H1 (cell line): ENCODE data around the gene FAM174B. TPM values are rescaled to one million over a fixed set of nuclear protein-coding genes. Genes with fewer than 3 reads are reported as not detected.

ENCODE experiments used
- CBX8 ChIP-seq: fragments of 300-800, 300-1000 bp; sonication (generic); IDR thresholded peaks from 2 replicates; pipeline ENCODE4 v1.7.1; 2016; ENCODE audit warnings: low read depth, low read length, borderline replicate concordance
- CHD1 ChIP-seq: IDR thresholded peaks from 2 replicates; pipeline ENCODE4 v1.6.1; 2012; ENCODE audit warnings: low read depth, low read length, improper control_type of control experiment
- JUND ChIP-seq: IDR thresholded peaks from 2 replicates; pipeline ENCODE4 v1.6.1; 2011; ENCODE audit warnings: mild to moderate bottlenecking, improper control_type of control experiment, low read length
- MAFK ChIP-seq: IDR thresholded peaks from 2 replicates; pipeline ENCODE4 v1.6.1; 2012; ENCODE audit warnings: low read depth, mild to moderate bottlenecking, improper control_type of control experiment, low read length
- NANOG ChIP-seq: IDR thresholded peaks from 2 replicates; pipeline ENCODE4 v1.6.1; 2011; ENCODE audit warnings: low read length, low read depth, mild to moderate bottlenecking, inconsistent platforms; ENCODE audit not compliant: insufficient read depth, poor library complexity, severe bottlenecking
- SUZ12 ChIP-seq: fragments of 200-600 bp; sonication (generic); IDR thresholded peaks from 2 replicates; pipeline ENCODE4 v1.6.1; 2012; ENCODE audit warnings: mild to moderate bottlenecking, inconsistent platforms, low read length, moderate library complexity, mixed read lengths
- polyA plus RNA-seq, 7 experiments: library from polyadenylated mRNA; depleted of rRNA in 3 of 7; stranded (reverse) in 5 of 7; unstranded in 2 of 7; fragments of >200 nt in 5 of 7; fragments of 200-250 nt in 2 of 7; gene quantifications; 1 replicate in 5 of 7; 2 replicates in 1 of 7; 4 replicates in 1 of 7; pipeline versions ENCODE4 v1.2.1 to v1.2.3, GENCODE V29; 2011 to 2013; ENCODE audit warnings: missing spikeins in 2 of 7, mixed read lengths in 2 of 7
- total RNA-seq: library from RNA; stranded (reverse); fragmentation: NEBNext Ultra II Directional; extraction: Animal tissue kit (Norgen Biotek cat#: 25700); gene quantifications from 2 replicates; pipeline ENCODE4 v1.2.1, GENCODE V29; 2021
- TF ChIP-seq, protein P1 (sequence below): IDR thresholded peaks from 2 replicates; pipeline ENCODE4 v1.6.1; 2012; ENCODE audit warnings: inconsistent platforms

The FAM174B gene
- total and polyA plus RNA-seq, 2 of the 8 experiments (the other 6 are each of a cell fraction or from before 2014, with no cell fraction given): 9.3 to 35.2 TPM

DNA sequence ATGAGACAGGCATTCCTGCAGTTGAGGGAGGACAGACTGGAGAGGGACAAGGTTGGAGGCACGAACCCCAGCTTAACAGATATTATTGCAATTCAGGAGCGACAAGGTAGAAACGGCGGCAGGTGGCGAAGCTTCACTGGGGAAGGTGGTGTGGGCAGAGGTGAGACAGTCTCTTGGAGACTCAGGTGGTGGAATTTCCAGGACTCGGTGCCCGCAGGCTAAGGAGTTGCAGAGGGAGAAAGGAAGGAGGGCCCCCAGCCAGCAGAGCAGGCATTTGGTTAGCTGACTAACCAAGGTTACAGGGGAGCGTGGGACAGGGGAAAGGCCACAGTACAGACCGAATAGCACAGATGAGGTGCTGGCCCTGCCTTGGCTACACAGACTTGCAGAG lies 3.0 kb downstream of the FAM174B start (continued):
- TF ChIP-seq, protein P1, sequence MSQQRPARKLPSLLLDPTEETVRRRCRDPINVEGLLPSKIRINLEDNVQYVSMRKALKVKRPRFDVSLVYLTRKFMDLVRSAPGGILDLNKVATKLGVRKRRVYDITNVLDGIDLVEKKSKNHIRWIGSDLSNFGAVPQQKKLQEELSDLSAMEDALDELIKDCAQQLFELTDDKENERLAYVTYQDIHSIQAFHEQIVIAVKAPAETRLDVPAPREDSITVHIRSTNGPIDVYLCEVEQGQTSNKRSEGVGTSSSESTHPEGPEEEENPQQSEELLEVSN: no peak
- TF ChIP-seq MAFK (no peak), SUZ12 (no peak), CBX8 (no peak), NANOG (no peak), JUND (no peak), CHD1 (no peak)
- TF ChIP-seq, all 59 proteins: peak for 0
